ENCODE results near the gene PARS2.

The PARS2 gene

GRCh38 chr1:54764133-54764921 is at the start of gene PARS2:
PARS2 (minus strand) TSS chr1:54764523; CDS start chr1:54759161, 5,362 bp downstream.
- DNase-seq (ENCODE audit: low read depth in 3 of 3): peak; percentile 93 to 97 (median 95)

GRCh38 chr1:54814126-54814498 is 49.8 kb upstream of the PARS2 start:
- DNase-seq (ENCODE audit: low read depth in 3 of 3): no peak

- DNase-seq (ENCODE audit: low read depth in 3 of 3): no peak
These were observed 49.3 kb upstream of the PARS2 start for GRCh38 chr1:54813485-54814125.

- DNase-seq (ENCODE audit: low read depth in 3 of 3): no peak
These were observed 48.6 kb upstream of the PARS2 start for GRCh38 chr1:54812801-54813484.

- DNase-seq (ENCODE audit: low read depth in 3 of 3): no peak
These were observed 47.7 kb upstream of the PARS2 start for GRCh38 chr1:54811739-54812655.

- no peak for DNase-seq (ENCODE audit: low read depth in 3 of 3)
These were observed 46.7 kb upstream of the PARS2 start for GRCh38 chr1:54811066-54811465.

- DNase-seq (ENCODE audit: low read depth in 3 of 3): peak; percentile 38 to 64 (median 47)
These were observed 46.0 kb upstream of the PARS2 start for GRCh38 chr1:54810153-54810942.

- no peak for DNase-seq (ENCODE audit: low read depth in 3 of 3)
These were observed 45.3 kb upstream of the PARS2 start for GRCh38 chr1:54809496-54810074.

DNA sequence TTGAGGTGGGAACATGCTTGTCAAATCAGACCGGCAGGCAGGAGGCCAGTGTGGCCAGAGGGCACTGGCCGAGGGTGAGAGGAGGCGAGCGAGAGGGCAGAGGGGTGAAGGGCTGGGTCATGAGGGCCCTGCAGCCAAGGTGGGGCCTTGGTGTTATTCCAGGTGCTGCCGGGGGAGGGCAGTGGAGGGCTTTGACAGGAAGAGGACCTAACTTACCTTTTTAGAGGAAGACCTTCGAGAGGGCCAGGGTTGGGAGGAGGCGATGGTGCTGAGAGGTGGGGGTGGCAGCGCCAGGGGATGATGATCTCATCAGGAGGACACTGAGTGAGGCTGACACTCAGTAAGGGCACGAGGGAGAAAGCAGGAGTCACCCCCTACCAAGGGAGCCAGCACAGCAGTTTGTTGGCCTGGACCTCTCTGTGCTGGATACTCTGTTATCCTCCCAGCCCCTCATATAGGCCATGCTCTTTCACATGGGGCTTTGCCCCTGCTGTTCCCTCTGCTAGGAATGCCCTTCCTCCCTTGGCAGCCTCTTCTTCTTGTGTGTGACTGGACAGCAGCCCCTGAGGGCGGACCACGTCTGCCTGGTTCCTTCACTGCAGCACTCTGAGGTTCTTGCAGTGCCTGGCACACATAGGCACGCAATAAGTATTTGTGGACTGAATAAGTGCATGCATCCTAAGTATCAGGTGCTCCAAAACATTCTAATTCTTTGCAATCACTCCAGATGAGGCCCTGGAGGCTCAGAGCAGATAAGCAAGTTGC is 44.3 kb upstream of the PARS2 start:
- DNase-seq (ENCODE audit: low read depth in 3 of 3): no peak

DNA sequence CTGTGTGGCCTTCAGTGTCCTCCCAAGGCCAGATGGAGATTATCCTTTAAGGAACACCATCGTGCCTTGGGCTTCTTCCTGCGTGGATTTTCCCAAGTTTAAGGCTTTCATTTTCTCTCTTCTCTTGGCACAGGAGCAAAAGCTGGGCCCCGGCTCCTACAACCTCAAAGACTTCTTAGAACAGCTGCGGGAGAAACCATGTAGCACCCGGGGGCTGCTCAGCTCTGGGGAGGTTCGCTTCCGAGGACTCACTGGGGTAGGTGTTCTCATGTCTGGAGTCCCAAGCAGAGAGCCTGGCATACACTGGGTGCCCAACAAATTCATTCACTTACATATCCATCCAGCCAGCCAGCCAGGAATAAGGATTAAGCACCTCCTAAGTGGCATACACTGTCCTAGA is 43.4 kb upstream of the PARS2 start:
- DNase-seq (ENCODE audit: low read depth in 3 of 3): no peak

DNA sequence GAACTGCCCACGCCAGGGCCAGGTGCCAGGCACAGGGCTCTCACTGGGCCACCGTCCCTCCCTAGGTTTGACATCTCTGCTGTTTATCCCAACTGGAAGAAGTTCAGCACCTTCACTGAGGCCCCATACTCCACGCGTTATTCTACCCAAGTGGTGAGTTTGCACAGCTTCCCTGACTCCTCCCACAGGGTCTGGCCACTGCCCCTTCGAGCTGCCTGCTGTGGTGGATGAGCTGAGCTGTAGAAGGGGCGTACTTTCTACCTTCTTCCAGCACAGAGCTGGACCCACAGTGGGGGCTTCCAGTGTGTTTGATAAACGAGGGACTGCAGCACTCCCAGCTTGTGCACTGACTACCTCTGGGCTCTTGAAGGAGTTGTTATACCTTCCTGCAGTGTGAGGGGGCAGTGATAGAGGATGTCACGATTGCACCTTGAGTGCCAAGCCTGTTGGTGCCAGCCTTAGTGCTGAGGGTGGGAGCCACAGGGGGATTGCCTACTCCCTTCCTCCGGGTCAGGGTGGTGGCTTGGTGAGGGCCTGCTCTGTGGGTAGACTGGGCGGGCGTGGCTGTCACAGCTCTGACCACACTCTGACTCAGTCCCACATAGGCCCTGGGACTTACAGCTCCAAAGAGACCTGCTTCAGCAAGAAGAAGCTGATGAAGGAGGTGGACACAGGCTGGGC is 42.7 kb upstream of the PARS2 start:
- no peak for DNase-seq (ENCODE audit: low read depth in 3 of 3)

DNA sequence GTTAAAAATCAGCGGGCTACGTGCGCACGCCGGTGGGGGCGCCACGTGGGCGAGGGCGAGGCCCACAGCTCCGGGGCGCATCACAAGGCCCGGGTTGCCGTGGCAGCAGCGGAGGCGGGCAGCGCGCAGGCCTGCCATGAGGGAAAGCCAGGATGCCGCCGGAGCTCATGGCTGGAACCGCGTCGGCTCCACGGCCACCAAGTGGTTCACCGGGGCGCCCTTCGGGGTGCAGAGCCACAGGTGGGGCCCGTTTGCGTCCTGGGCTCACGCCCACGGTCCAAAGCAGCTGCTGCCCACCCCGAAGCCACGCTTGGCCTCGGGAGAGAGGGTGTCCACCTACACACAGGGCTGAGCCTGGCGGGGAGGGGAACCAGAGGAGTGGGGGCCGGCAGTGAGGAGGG is 41.7 kb upstream of the PARS2 start:
- no peak for DNase-seq (ENCODE audit: low read depth in 3 of 3)

- no peak for DNase-seq (ENCODE audit: low read depth in 3 of 3)
These were observed 41.1 kb upstream of the PARS2 start for GRCh38 chr1:54805466-54805865.

GRCh38 chr1:54804471-54805132 is 40.3 kb upstream of the PARS2 start:
- DNase-seq (ENCODE audit: low read depth in 3 of 3): peak in 2 of 3 donors; percentile 20 to 45

DNA sequence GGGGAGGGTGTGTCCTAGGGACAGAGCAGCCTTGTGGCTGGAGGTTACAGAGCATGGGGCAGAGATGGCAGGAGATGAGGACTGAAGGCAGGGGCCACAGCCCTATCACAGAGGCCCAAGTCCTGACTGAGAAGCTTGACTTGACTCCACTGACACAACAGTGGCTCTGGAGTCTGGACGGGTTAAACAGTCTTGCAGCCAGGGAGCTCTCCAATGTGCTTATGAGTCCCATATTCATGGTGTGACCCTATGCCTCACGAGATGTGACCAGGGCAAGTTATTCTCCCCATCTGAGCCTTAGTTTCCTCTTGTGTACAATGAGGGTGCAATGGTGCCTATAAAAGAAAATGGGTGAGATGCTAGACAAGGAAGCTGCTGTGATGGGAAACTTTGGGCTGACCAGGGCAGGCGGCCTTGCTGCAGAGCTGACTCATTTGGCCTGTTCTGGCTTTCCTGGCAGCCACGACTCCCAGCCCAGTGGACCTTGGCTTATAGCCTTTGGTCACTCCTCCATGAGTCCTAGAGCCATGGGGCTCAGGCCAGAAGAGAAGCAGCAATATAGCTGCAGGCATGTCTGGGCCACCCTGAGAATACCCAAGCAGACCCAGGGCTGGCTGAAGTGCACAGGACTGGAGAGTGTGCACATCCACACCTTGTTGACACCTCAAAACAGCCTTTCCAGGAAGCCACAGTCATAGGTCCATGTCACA is 39.6 kb upstream of the PARS2 start:
- no peak for DNase-seq (ENCODE audit: low read depth in 3 of 3)

DNA sequence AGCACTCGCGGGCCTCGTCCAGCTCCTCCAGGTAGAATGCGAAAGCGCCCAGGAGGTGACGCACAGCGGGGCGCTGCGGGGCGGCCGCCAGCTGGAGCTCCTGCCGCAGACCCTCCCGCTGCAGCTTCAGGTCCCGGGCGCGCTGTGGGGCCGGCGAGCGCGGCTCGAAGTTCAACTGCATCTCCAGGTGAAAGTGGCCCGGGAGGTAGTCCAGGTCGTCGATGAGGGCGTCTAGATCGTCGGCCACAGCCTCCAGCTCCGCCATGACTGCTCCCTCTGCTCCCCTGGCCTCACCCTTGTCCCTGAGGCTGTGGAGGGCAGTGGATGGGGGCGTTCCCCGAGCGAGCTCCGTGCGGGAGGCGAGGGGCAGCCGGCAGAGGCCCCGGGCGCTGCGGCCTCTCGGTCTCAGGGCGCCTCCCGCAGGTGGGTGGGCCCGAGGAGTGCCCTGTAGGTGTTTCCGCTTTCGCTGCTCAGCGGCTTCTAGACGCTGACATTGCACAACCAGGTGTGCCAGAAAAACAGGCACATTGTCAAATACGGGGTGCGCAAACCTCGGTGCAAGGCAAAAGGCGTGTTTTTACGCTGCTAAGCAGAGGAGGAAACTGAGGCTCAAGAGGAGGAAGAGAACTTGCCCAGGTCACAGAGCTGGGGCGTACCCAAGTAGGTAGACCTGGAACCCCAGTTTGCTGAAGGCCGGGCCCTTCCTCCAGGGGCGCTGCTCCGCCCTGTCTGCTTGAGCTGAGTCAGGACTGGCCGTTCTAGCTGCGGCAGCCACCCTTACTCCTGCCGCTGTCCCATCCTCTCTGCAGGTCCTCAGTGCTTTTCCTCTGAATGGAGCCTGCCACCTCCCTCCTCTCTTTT is 36.8 kb upstream of the PARS2 start, which contains the start of gene TTC22:
Gene TTC22 (minus strand): TSS at position 425 of the 861 bp plus-strand sequence. CDS start 160 bp downstream, at position 265.
- DNase-seq (ENCODE audit: low read depth in 3 of 3): peak; percentile 26 to 66 (median 49)

Data from stimulated activated CD4-positive, alpha-beta T cell treated with anti-CD3 and anti-CD28 coated beads, TNF-alpha, amount 100 ng/mL, for 48 hours (primary cell).